HCT116 (cell line): ENCODE measurements around the gene SUN2. TPM values are rescaled to one million over a fixed set of nuclear protein-coding genes. Genes with fewer than 3 reads are reported as not detected.

ENCODE experiments used
- ATAC-seq: fragments of 200-7000 bp; cut with Tn5 transposase; 2 replicates; pipeline ENCODE4 v1.9.1; 2020; ENCODE audit warnings: mild to moderate bottlenecking, moderate library complexity
- BruUV-seq: library from RNA; stranded (reverse); fragments of 400-500 nt; replicated peaks from 2 replicates; lab custom pipeline; 2021; lab: Mats Ljungman, UMichigan
- CTCF ChIA-PET: fragments of 300-600 bp; sonication (Branson Sonifier 250); formaldehyde crosslinking; loops from one replicate; lab custom pipeline; 2021; ENCODE audit warnings: antibody characterized with exemption; lab: Charles Lee
- POLR2A ChIA-PET: fragments of 300-600, 350-600 bp; sonication (Branson Sonifier 250); formaldehyde crosslinking; loops from one replicate; lab custom pipeline; 2021; ENCODE audit warnings: antibody characterized with exemption; lab: Charles Lee
- RAD21 ChIA-PET, 2 experiments: fragments of 300-600 bp; sonication (Branson Sonifier 250); formaldehyde crosslinking; loops; one replicate each; lab custom pipeline; 2023; ENCODE audit warnings: low total read pairs in 2 of 2; ENCODE audit not compliant: uncharacterized antibody in 2 of 2, unreplicated experiment in 2 of 2, low non-redundant PET in 1 of 2; lab: Charles Lee
- DNase-seq: peaks from one replicate; pipeline ENCODE4 v3.0.0-alpha.2; 2010; ENCODE audit warnings: low read depth, low spot score
- H2AFZ ChIP-seq: fragments of 200-600 bp; shearing (Covaris generic), sonication (generic); 2 replicates; pipeline ENCODE4 v1.6.1; 2017; ENCODE audit warnings: low read depth, mixed run types, mixed read lengths, antibody characterized with exemption, low read length; ENCODE audit not compliant: poor library complexity, severe bottlenecking
- H3K27ac ChIP-seq: 2 replicates; pipeline ENCODE4 v1.5.1; 2012; ENCODE audit warnings: low read depth, low read length
- H3K27me3 ChIP-seq: fragments of 200-600 bp; sonication (generic); 2 replicates; pipeline ENCODE4 v1.6.1; 2016; ENCODE audit warnings: mixed run types, low read length, mixed read lengths; ENCODE audit not compliant: insufficient read depth
- H3K36me3 ChIP-seq, 2 experiments: fragments of 200-500 bp in 1 of 2; fragments of 200-600 bp in 1 of 2; sonication (Bioruptor generic) in 1 of 2; sonication (generic) in 1 of 2; 2 replicates each; pipeline versions ENCODE4 v1.5.1 to v1.6.1; 2014 to 2016; ENCODE audit warnings: low read length in 2 of 2, inconsistent platforms in 1 of 2, mixed read lengths in 1 of 2, mixed run types in 1 of 2; ENCODE audit not compliant: insufficient read depth in 2 of 2, control insufficient read depth in 1 of 2
- H3K4me1 ChIP-seq, 2 experiments: fragments of 200-600 bp in 1 of 2; sonication (generic) in 1 of 2; 2 replicates each; pipeline versions ENCODE4 v1.5.1 to v1.6.1; 2012 to 2017; ENCODE audit warnings: low read length in 2 of 2, inconsistent platforms in 1 of 2, mild to moderate bottlenecking in 1 of 2, mixed read lengths in 1 of 2, mixed run types in 1 of 2, moderate library complexity in 1 of 2; ENCODE audit not compliant: insufficient read depth in 2 of 2, control insufficient read depth in 1 of 2
- H3K4me2 ChIP-seq: fragments of 200-600 bp; sonication (generic); 2 replicates; pipeline ENCODE4 v1.6.1; 2017; ENCODE audit warnings: mixed run types, low read length, mixed read lengths
- H3K4me3 ChIP-seq, 2 experiments: fragments of 200-600 bp in 1 of 2; sonication (generic) in 1 of 2; replicated peaks in 1 of 2; 2 replicates each; pipeline ENCODE4 v1.5.1; 2011 to 2016; ENCODE audit warnings: low read length in 2 of 2, control low read depth in 1 of 2, low read depth in 1 of 2, mild to moderate bottlenecking in 1 of 2, mixed read lengths in 1 of 2, mixed run types in 1 of 2
- H3K79me2 ChIP-seq: fragments of 200-600 bp; sonication (generic); 2 replicates; pipeline ENCODE4 v1.6.1; 2017; ENCODE audit warnings: mild to moderate bottlenecking, mixed run types, low read length, moderate library complexity, mixed read lengths; ENCODE audit not compliant: insufficient read depth
- H3K9ac ChIP-seq: fragments of 200-600 bp; sonication (generic); 2 replicates; pipeline ENCODE4 v1.6.1; 2016; ENCODE audit warnings: low read length, mixed read lengths
- H3K9me2 ChIP-seq: fragments of 200-600 bp; sonication (generic), shearing (Covaris generic); 2 replicates; pipeline ENCODE4 v1.6.1; 2017; ENCODE audit warnings: mixed run types, mild to moderate bottlenecking, moderate library complexity; ENCODE audit not compliant: insufficient read depth
- H3K9me3 ChIP-seq, 2 experiments: fragments of 200-500 bp in 1 of 2; fragments of 200-600 bp in 1 of 2; sonication (Bioruptor generic) in 1 of 2; sonication (generic) in 1 of 2; 2 replicates each; pipeline ENCODE4 v1.6.1; 2014 to 2017; ENCODE audit warnings: low read length in 2 of 2, mixed read lengths in 2 of 2, inconsistent platforms in 1 of 2, low read depth in 1 of 2, mild to moderate bottlenecking in 1 of 2, mixed run types in 1 of 2, moderate library complexity in 1 of 2; ENCODE audit not compliant: control insufficient read depth in 1 of 2, insufficient read depth in 1 of 2
- H4K20me1 ChIP-seq: fragments of 200-600 bp; sonication (generic), shearing (Covaris generic); 2 replicates; pipeline ENCODE4 v1.6.1; 2017; ENCODE audit warnings: mixed run types, mild to moderate bottlenecking, moderate library complexity; ENCODE audit not compliant: insufficient read depth
- CEBPB ChIP-seq: IDR thresholded peaks from 2 replicates; pipeline ENCODE4 v1.6.1; 2012; ENCODE audit warnings: low read depth
- CTCF ChIP-seq, 3 experiments: fragments of 200-600 bp in 1 of 3; sonication (generic) in 1 of 3; IDR thresholded peaks in 2 of 3; conservative IDR thresholded peaks in 1 of 3; 2 replicates each; pipeline ENCODE4 v1.5.1; 2012 to 2017; ENCODE audit warnings: low read depth in 2 of 3, low read length in 2 of 3, antibody characterized with exemption in 1 of 3, borderline replicate concordance in 1 of 3, control low read depth in 1 of 3, mild to moderate bottlenecking in 1 of 3, mixed read lengths in 1 of 3, mixed run types in 1 of 3, moderate library complexity in 1 of 3; ENCODE audit not compliant: insufficient read depth in 1 of 3
- EGR1 ChIP-seq: IDR thresholded peaks from 2 replicates; pipeline ENCODE4 v1.6.1; 2012; ENCODE audit warnings: low read depth
- ELF1 ChIP-seq: IDR thresholded peaks from 2 replicates; pipeline ENCODE4 v1.6.1; 2012; ENCODE audit warnings: low read depth, borderline replicate concordance
- EZH2 ChIP-seq: fragments of 200-600 bp; sonication (generic); IDR thresholded peaks from 2 replicates; pipeline ENCODE4 v1.6.1; 2017; ENCODE audit warnings: antibody characterized with exemption, mixed run types
- EZH2phosphoT487 ChIP-seq: fragments of 200-600 bp; IDR thresholded peaks from 2 replicates; pipeline ENCODE4 v1.6.1; 2018; ENCODE audit warnings: antibody characterized with exemption, borderline replicate concordance
- JUND ChIP-seq: IDR thresholded peaks from 2 replicates; pipeline ENCODE4 v1.6.1; 2012
- POLR2A ChIP-seq: IDR thresholded peaks from 2 replicates; pipeline ENCODE4 v1.7.0; 2011; ENCODE audit warnings: borderline replicate concordance; ENCODE audit not compliant: insufficient read depth, insufficient read length; ENCODE audit errors: extremely low read depth
- POLR2AphosphoS5 ChIP-seq: IDR thresholded peaks from 2 replicates; pipeline ENCODE4 v1.6.1; 2011; ENCODE audit warnings: mild to moderate bottlenecking, low read depth, low read length, moderate library complexity
- RAD21 ChIP-seq: IDR thresholded peaks from 2 replicates; pipeline ENCODE4 v1.6.1; 2012; ENCODE audit warnings: low read depth, mild to moderate bottlenecking
- SIN3A ChIP-seq: IDR thresholded peaks from 2 replicates; pipeline ENCODE4 v1.6.1; 2012; ENCODE audit warnings: low read depth
- SRF ChIP-seq: IDR thresholded peaks from 2 replicates; pipeline ENCODE4 v1.6.1; 2012; ENCODE audit warnings: low read depth
- TCF7L2 ChIP-seq: IDR thresholded peaks from 2 replicates; pipeline ENCODE4 v1.7.0; 2011; ENCODE audit warnings: borderline replicate concordance, inconsistent platforms; ENCODE audit not compliant: insufficient read depth, insufficient read length; ENCODE audit errors: extremely low read depth
- YY1 ChIP-seq: IDR thresholded peaks from 2 replicates; pipeline ENCODE4 v1.6.1; 2011; ENCODE audit warnings: low read length, low read depth, moderate library complexity, mild to moderate bottlenecking; ENCODE audit not compliant: insufficient replicate concordance; ENCODE audit errors: extremely low read depth
- ZBTB33 ChIP-seq: IDR thresholded peaks from 2 replicates; pipeline ENCODE4 v1.6.1; 2011; ENCODE audit warnings: mild to moderate bottlenecking, low read length, moderate library complexity; ENCODE audit not compliant: insufficient replicate concordance; ENCODE audit errors: extremely low read depth
- ZFX ChIP-seq: fragments of 450-650 bp; IDR thresholded peaks from 2 replicates; pipeline ENCODE4 v1.6.1; 2017
- ZNF274 ChIP-seq: fragments of 200-500 bp; sonication (Bioruptor generic); IDR thresholded peaks from 2 replicates; pipeline ENCODE4 v1.6.1; 2014; ENCODE audit warnings: mild to moderate bottlenecking, low read depth, low read length, inconsistent platforms
- intact Hi-C: fragments of 100-400 bp; cut with micrococcal nuclease; formaldehyde crosslinking; loops from 2 replicates; pipeline ENCODE4 v1.10.0; 2022
- total RNA-seq: library from RNA; stranded (reverse); gene quantifications from one replicate; pipeline ENCODE4 v1.2.1, GENCODE V29; 2021; ENCODE audit not compliant: unreplicated experiment
- TF ChIP-seq, protein P1 (sequence below): IDR thresholded peaks from 2 replicates; pipeline ENCODE4 v1.6.1; 2012

Gene SUN2
- total RNA-seq, 1 experiment from 2014 or later = 71.6 TPM

DNA sequence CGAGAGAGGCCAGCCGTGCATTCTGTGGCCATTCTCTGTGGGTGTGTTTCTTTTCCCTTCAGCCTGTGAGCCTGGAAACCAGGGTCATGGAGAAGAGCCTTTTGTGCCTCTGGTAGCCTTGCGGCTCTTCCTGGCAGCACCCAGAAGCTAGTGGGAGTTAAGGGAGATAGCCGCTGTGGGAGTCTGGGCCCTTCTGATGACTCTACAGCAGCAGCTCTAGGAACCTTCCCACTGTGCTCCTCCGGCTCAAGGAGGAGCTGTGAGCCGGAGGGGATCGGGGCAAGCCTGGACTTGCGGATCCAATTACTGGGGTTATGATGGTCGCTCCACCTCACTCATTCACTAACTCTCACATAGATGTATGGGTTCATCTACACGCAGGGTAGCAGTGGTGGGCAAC is 39.5 kb downstream of the SUN2 start:
- H3K9ac ChIP-seq = no peak overlapping the region
- no peak overlapping the region for H3K4me2 ChIP-seq
- peaks cover 56% of the 10 kb centered on the region for H3K79me2 ChIP-seq
- POLR2A ChIA-PET = no interaction called here
- no peak for DNase-seq
- H4K20me1 ChIP-seq = no peaks in the 10 kb centered on the region
- H2AFZ ChIP-seq = no peak overlapping the region
- no peak overlapping the region for H3K27ac ChIP-seq
- TF ChIP-seq POLR2AphosphoS5 = no peak
- no peak for TF ChIP-seq EZH2
- TF ChIP-seq YY1 = no peak
- TF ChIP-seq POLR2A = no peak
- TF ChIP-seq EGR1 = no peak
- TF ChIP-seq ELF1 = no peak
- no peak for TF ChIP-seq CEBPB
- TF ChIP-seq RAD21 = no peak
- no peak for TF ChIP-seq JUND
- BruUV-seq = no TSS peak
- no peaks in the 10 kb centered on the region for H3K27me3 ChIP-seq
- CTCF ChIA-PET = no interaction called here
- RAD21 ChIA-PET = no interaction called here
- no peak for ATAC-seq
- H3K4me1 ChIP-seq = peaks cover 12 to 21% of the 10 kb centered on the region in 2 experiments
- no peaks in the 10 kb centered on the region for H3K9me2 ChIP-seq
- H3K9me3 ChIP-seq = no peaks in the 10 kb centered on the region
- H3K4me3 ChIP-seq = no peak overlapping the region
- intact Hi-C loops = no loop called here
- peaks cover 6 to 7% of the 10 kb centered on the region in 2 experiments; a peak in 2 of 4 replicates for H3K36me3 ChIP-seq

DNA sequence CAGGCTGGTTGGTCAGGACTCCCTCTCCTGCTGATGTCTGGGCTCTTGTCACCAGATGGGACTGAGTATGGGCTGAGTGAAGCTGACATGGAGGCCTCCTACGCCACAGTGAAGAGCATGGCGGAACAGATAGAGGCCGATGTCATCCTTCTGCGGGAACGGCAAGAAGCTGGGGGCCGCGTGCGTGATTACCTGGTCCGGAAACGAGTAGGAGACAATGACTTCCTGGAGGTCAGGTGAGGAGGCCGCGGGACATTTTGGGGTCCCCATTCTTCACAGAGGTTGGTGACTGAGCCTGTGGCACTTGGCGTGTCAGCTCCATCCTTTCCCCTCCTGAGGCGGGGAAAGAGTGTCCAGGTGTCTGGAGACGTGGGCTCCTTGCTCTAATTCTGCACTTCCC is 39.9 kb downstream of the SUN2 start:
- H3K9me3 ChIP-seq = no peaks in the 10 kb centered on the region
- H3K4me3 ChIP-seq = no peak overlapping the region
- H2AFZ ChIP-seq = no peak overlapping the region
- ChIA-PET CTCF (no interaction called here), RAD21 (no interaction called here), POLR2A (no interaction called here)
- H3K4me2 ChIP-seq = no peak overlapping the region
- H3K79me2 ChIP-seq = peaks cover 60% of the 10 kb centered on the region
- peaks cover 6% of the 10 kb centered on the region in 2 experiments; a peak in 2 of 4 replicates for H3K36me3 ChIP-seq
- H4K20me1 ChIP-seq = no peaks in the 10 kb centered on the region
- DNase-seq (no peak), ATAC-seq (no peak)
- H3K27ac ChIP-seq = no peak overlapping the region
- H3K9me2 ChIP-seq = no peaks in the 10 kb centered on the region
- H3K4me1 ChIP-seq = peaks cover 12 to 21% of the 10 kb centered on the region in 2 experiments
- TF ChIP-seq EGR1 (no peak), EZH2 (no peak), ZNF274 (no peak), ZBTB33 (no peak), SIN3A (no peak), CTCF (IDR thresholded peaks at IDR 0.05 in 2 of 3, conservative IDR thresholded peaks at IDR 0.05 in 1 of 3; ENCODE audit: borderline replicate concordance in 1 of 3, insufficient read depth in 1 of 3, low read depth in 2 of 3, low read length in 2 of 3) (no peak), TCF7L2 (no peak), SRF (no peak), CEBPB (no peak), EZH2phosphoT487 (no peak), ZFX (no peak), POLR2AphosphoS5 (no peak), RAD21 (no peak)
- TF ChIP-seq, protein P1, sequence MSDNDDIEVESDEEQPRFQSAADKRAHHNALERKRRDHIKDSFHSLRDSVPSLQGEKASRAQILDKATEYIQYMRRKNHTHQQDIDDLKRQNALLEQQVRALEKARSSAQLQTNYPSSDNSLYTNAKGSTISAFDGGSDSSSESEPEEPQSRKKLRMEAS = no peak
- intact Hi-C loops = no loop called here
- BruUV-seq = no TSS peak
- no peak overlapping the region for H3K9ac ChIP-seq
- no peaks in the 10 kb centered on the region for H3K27me3 ChIP-seq
